HepG2 (cell line): ENCODE measurements around the gene VPS26B. TPM values are rescaled to one million over a fixed set of nuclear protein-coding genes. Genes with fewer than 3 reads are reported as not detected.
A peak's percentile ranks its signal among the peaks of the same experiment; 100 is the strongest.

Experiments
- AGO1 ChIP-seq: fragments of 200-400 bp; formaldehyde crosslinking; IDR thresholded peaks from 2 replicates; pipeline ENCODE4 v1.6.1; 2017; ENCODE audit warnings: mild to moderate bottlenecking, low read depth, low read length, moderate library complexity; ENCODE audit not compliant: poor library complexity, severe bottlenecking
- ARID5B ChIP-seq: IDR thresholded peaks from 2 replicates; pipeline ENCODE4 v1.4.0; 2020; ENCODE audit warnings: mild to moderate bottlenecking, missing genetic modification reagents
- BCL6 ChIP-seq: IDR thresholded peaks from 2 replicates; pipeline ENCODE4 v1.6.1; 2016; ENCODE audit warnings: missing genetic modification reagents, missing compliant biosample characterization
- CREM ChIP-seq, 2 experiments: sonication (generic) in 1 of 2; formaldehyde crosslinking in 1 of 2; IDR thresholded peaks; 2 replicates each; pipeline versions ENCODE4 v1.4.0 to v1.6.1; 2016 to 2020; ENCODE audit warnings: antibody characterized with exemption in 1 of 2, mild to moderate bottlenecking in 1 of 2, missing genetic modification reagents in 1 of 2
- EEA1 ChIP-seq: sonication (generic); formaldehyde crosslinking; IDR thresholded peaks from 2 replicates; pipeline ENCODE4 v1.5.1; 2020; ENCODE audit warnings: mild to moderate bottlenecking, missing genetic modification reagents, borderline replicate concordance
- FOXA3 ChIP-seq: IDR thresholded peaks from 2 replicates; pipeline ENCODE4 v1.6.1; 2016; ENCODE audit warnings: missing genetic modification reagents, missing compliant biosample characterization
- HNRNPUL1 ChIP-seq: fragments of 200-400 bp; formaldehyde crosslinking; IDR thresholded peaks from 2 replicates; pipeline ENCODE4 v1.6.1; 2017; ENCODE audit warnings: low read depth, mild to moderate bottlenecking, low read length, moderate library complexity
- JUN ChIP-seq: sonication (generic); formaldehyde crosslinking; IDR thresholded peaks from 2 replicates; pipeline ENCODE4 v1.4.0; 2020; ENCODE audit warnings: mild to moderate bottlenecking, missing genetic modification reagents
- NR2F6 ChIP-seq, 2 experiments: IDR thresholded peaks; 2 replicates each; pipeline ENCODE4 v1.6.1; 2016; ENCODE audit warnings: antibody characterized with exemption in 1 of 2, mild to moderate bottlenecking in 1 of 2
- PATZ1 ChIP-seq: sonication (generic); formaldehyde crosslinking; IDR thresholded peaks from 2 replicates; pipeline ENCODE4 v1.4.0; 2020; ENCODE audit warnings: missing genetic modification reagents
- SAP130 ChIP-seq: IDR thresholded peaks from 2 replicates; pipeline ENCODE4 v1.6.1; 2016; ENCODE audit warnings: low read depth
- TCF7 ChIP-seq: sonication (generic); IDR thresholded peaks from 2 replicates; pipeline ENCODE4 v1.6.1; 2016; ENCODE audit warnings: antibody characterized with exemption, low read depth
- ZNF597 ChIP-seq: sonication (generic); formaldehyde crosslinking; IDR thresholded peaks from 2 replicates; pipeline ENCODE4 v1.5.0; 2020; ENCODE audit warnings: missing genetic modification reagents
- polyA plus RNA-seq, 8 experiments: library from polyadenylated mRNA; depleted of rRNA in 3 of 8; stranded (reverse) in 7 of 8; unstranded in 1 of 8; fragments of >200 nt; fragmentation: Illumina TruSeq in 4 of 8; extraction: Trizol in 4 of 8; gene quantifications; 2 replicates each; pipeline versions ENCODE4 v1.2.1 to v1.2.3, GENCODE V29; 2011 to 2016; ENCODE audit warnings: low read depth in 4 of 8, missing spikeins in 1 of 8, mixed read lengths in 1 of 8; ENCODE audit not compliant: insufficient read depth in 1 of 8
- total RNA-seq, 5 experiments: library from RNA; depleted of rRNA; stranded (reverse); fragments of >200 nt; fragmentation: Illumina TruSeq; extraction: Trizol; gene quantifications; 2 replicates each; pipeline ENCODE4 v1.2.3, GENCODE V29; 2016; ENCODE audit warnings: low read depth in 1 of 5

Gene VPS26B
- total and polyA plus RNA-seq, 2 of the 13 experiments (the other 11 are each of a cell fraction or from before 2014, with no cell fraction given) = 20.2 to 23.2 TPM

GRCh38 chr11:134235399-134235798 lies 10.9 kb downstream of the VPS26B start (continued):
- no peak for TF ChIP-seq HNRNPUL1
- TF ChIP-seq FOXA3 = peak; percentile 28; the same call in 1 of the 2 replicates
- peak; percentile 90 for TF ChIP-seq BCL6 (CRISPR knock-in tag)
- TF ChIP-seq SAP130 (CRISPR knock-in tag) = peak; percentile 69
- no peak for TF ChIP-seq JUN (CRISPR knock-in tag)
- TF ChIP-seq TCF7 = peak; percentile 57
- no peak for TF ChIP-seq AGO1
- peak; percentile 73 for TF ChIP-seq ARID5B (CRISPR knock-in tag)
- TF ChIP-seq NR2F6 (IDR thresholded peaks at IDR 0.05) = peak; percentile 41; the same call in 1 of the 2 replicates
- TF ChIP-seq NR2F6 (CRISPR knock-in tag; IDR thresholded peaks at IDR 0.05) = peak; percentile 62
- 0 out of 2 replicates have a peak, but pooled peaks have one; percentile 19 for TF ChIP-seq PATZ1 (CRISPR knock-in tag)
- no peak for TF ChIP-seq ZNF597 (CRISPR knock-in tag)
- TF ChIP-seq CREM (IDR thresholded peaks at IDR 0.05) = 0 out of 2 replicates have a peak, but pooled peaks have one; percentile 12
- TF ChIP-seq CREM (CRISPR knock-in tag; IDR thresholded peaks at IDR 0.05) = no peak
- no peak for TF ChIP-seq EEA1 (CRISPR knock-in tag)
- TF ChIP-seq, all 625 proteins: peak for 31
